ENCODE results near the gene SIRPD.

GRCh38 chr20:1513801-1514200 lies 43.7 kb downstream of the SIRPD start:
- TF ChIP-seq CTCF (IDR thresholded peaks at IDR 0.05) (no peak), POLR2AphosphoS5 (IDR thresholded peaks at IDR 0.05) (no peak)
